RWPE1 (cell line): ENCODE measurements around the gene HSD17B14.

Experiments used
- CTCF ChIA-PET: fragments of 350-600 bp; sonication (Branson Sonifier 250); formaldehyde crosslinking; extraction: SDS; loops from one replicate; lab custom pipeline; 2021; lab: Yijun Ruan, JAX
- POLR2A ChIA-PET: fragments of 400-600 bp; formaldehyde crosslinking; extraction: SDS; loops from one replicate; lab custom pipeline; 2020; ENCODE audit warnings: antibody characterized with exemption; ENCODE audit not compliant: low non-redundant PET; lab: Yijun Ruan, JAX
- DNase-seq: peaks from one replicate; pipeline ENCODE4 v3.0.0; 2012; ENCODE audit warnings: low spot score
- H3K27ac ChIP-seq: fragments of 450-650 bp; 2 replicates; pipeline ENCODE4 v1.5.1; 2017
- CTCF ChIP-seq: fragments of 450-650 bp; conservative IDR thresholded peaks from 2 replicates; pipeline ENCODE4 v1.5.1; 2017; ENCODE audit warnings: low read depth, mild to moderate bottlenecking

HSD17B14 gene

GRCh38 chr19:48821633-48822032 lies 14.7 kb downstream of the HSD17B14 start:
- DNase-seq: no peak
- POLR2A ChIA-PET: no interaction called here
- H3K27ac ChIP-seq: no peak overlapping the region
- TF ChIP-seq CTCF: no peak
- CTCF ChIA-PET: no interaction called here

GRCh38 chr19:48819366-48819816 lies 16.9 kb downstream of the HSD17B14 start:
- DNase-seq: peak; percentile 74
- H3K27ac ChIP-seq: peak overlapping the region; percentile 91
- POLR2A ChIA-PET: no interaction called here
- CTCF ChIA-PET: interaction anchor here (0.6 kb wide), 2 partner anchors 8 to 438 kb away, joined by 3 read pairs; partner anchors contain the start of gene BCAT2
- no peak for TF ChIP-seq CTCF

- POLR2A ChIA-PET: interaction anchor here (0.7 kb wide), 1 partner anchor 10 kb away, joined by 5 read pairs; no protein-coding TSS in a partner anchor
- CTCF ChIA-PET: interaction anchor here (0.5 kb wide), 1 partner anchor 20 kb away, joined by 3 read pairs; no protein-coding TSS in a partner anchor
- H3K27ac ChIP-seq: peak overlapping the region; percentile 91
- DNase-seq: no peak
- TF ChIP-seq CTCF: no peak
Measured at GRCh38 chr19:48818234-48818820, 18.0 kb downstream of the HSD17B14 start.

- POLR2A ChIA-PET: interaction anchor here (0.7 kb wide), 1 partner anchor 9 kb away, joined by 5 read pairs; no protein-coding TSS in a partner anchor
- CTCF ChIA-PET: no interaction called here
- DNase-seq: no peak
- peak overlapping the region; percentile 91 for H3K27ac ChIP-seq
- TF ChIP-seq CTCF: no peak
Measured at GRCh38 chr19:48817585-48818124, 18.6 kb downstream of the HSD17B14 start.

GRCh38 chr19:48815870-48816501 lies 20.3 kb downstream of the HSD17B14 start:
- H3K27ac ChIP-seq: peak overlapping the region; percentile 89
- CTCF ChIA-PET: interaction anchor here (0.6 kb wide), 2 partner anchors 555 to 941 kb away, joined by 3 to 7 read pairs; no protein-coding TSS in a partner anchor
- no peak for DNase-seq
- POLR2A ChIA-PET: no interaction called here
- TF ChIP-seq CTCF: no peak

- DNase-seq: no peak
- ChIA-PET CTCF (interaction anchor here (0.6 to 0.7 kb wide), 2 partner anchors 28 to 171 kb away, joined by 3 to 4 read pairs; no protein-coding TSS in a partner anchor), POLR2A (no interaction called here)
- TF ChIP-seq CTCF: no peak
- H3K27ac ChIP-seq: peak overlapping the region; percentile 89
Measured at GRCh38 chr19:48814895-48815294, 21.4 kb downstream of the HSD17B14 start.
